Skin epidermis (tissue), 12 donors: ENCODE measurements around the gene CDC73.
"Not testable (repeated sequence)": the region's sequence is repeated elsewhere in the genome, so short reads cannot be mapped to it uniquely, and the experiment has no call there.

ENCODE experiments used
- H3K27ac ChIP-seq, 21 experiments: fragments of 200-600 bp; sonication (generic) in 11 of 21; one replicate each; pipeline ENCODE4 v1.5.0; 2020; ENCODE audit warnings: mild to moderate bottlenecking in 3 of 21, inconsistent platforms in 2 of 21, moderate library complexity in 2 of 21
- H3K4me3 ChIP-seq, 7 experiments: fragments of 200-600 bp; sonication (generic) in 2 of 7; one replicate each; pipeline ENCODE4 v1.5.0; 2020; ENCODE audit warnings: inconsistent platforms in 2 of 7, mild to moderate bottlenecking in 2 of 7, moderate library complexity in 1 of 7

CDC73 gene

DNA sequence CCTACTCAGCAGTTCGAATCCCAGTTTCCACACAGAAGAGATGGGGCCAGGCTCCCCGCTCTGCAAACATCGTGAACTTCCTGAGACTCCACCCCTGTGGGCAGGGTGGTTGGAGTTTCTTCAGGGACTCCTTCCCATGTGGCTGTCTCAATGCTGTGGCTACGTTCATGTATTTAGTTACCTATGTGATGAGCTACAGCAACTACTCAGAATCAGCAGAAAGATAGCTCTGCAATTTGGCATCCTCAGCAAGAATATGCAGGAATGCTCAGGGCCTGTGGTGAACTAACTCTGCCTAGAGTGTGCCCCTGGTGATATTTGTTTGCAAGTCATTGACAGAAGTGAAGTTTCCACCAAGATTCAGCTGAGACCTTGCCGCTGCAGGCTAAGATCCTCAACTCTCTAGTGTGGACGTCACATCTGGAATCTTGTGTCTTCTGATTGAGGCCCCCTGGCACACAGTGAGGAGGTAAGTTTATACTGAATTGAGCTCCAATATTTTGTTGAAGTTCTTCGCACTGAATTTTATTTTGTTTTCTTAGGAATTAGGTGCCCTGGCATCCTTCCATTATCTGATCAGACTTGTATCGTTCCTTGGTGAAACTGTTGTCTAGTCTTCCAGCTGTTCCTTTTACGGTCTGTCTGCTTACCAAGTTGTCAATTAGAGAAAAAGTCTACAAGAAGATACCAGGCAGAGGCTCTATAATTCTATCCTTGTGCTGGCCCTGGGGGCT, 8.4 kb upstream of the CDC73 start:
- Histone ChIP-seq H3K27ac (no peak overlapping the region), H3K4me3 (no peak overlapping the region)

DNA sequence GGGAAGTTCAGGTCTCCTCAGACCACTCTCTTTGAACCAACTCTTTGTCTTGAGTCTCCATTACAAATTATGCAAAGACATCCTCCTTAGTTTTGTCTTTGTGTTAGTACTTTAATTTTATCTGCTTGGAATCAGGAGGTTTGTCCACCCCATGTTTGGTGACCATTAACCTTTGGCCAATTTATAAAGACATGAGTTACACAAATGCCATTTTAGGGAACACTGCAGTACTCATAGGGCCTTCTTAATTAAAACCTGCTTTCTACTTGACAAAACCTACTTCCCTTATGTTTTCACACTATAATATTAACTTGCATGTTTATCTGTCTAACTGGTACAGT, 7.9 kb upstream of the CDC73 start:
- Histone ChIP-seq H3K4me3 (no peak overlapping the region), H3K27ac (no peak overlapping the region)

GRCh38 chr1:193114485-193115095, 7.2 kb upstream of the CDC73 start:
- Histone ChIP-seq H3K27ac (no peak overlapping the region), H3K4me3 (no peak overlapping the region)

GRCh38 chr1:193115629-193116227, 6.1 kb upstream of the CDC73 start:
- H3K27ac ChIP-seq: no peak overlapping the region
- H3K4me3 ChIP-seq: no peak overlapping the region

DNA sequence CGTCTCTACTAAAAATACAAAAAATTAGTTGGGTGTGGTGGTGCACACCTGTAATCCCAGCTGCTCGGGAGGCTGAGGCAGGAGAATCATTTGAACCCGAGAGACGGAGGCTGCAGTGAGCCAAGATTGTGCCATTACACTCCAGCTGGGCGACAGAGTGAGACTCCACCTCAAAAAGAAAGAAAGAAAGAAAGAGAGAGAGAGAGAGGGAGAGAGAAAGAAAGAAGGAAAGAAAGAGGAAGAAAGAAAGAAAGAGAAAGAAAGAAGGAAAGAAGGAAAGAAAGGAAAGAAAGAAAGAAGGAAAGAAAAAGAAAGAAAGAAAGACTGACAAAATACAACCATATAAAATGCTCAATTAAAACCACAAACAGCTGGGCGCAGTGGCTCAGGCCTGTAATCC, 4.7 kb upstream of the CDC73 start:
- not testable (repeated sequence) for H3K27ac ChIP-seq, H3K4me3 ChIP-seq

DNA sequence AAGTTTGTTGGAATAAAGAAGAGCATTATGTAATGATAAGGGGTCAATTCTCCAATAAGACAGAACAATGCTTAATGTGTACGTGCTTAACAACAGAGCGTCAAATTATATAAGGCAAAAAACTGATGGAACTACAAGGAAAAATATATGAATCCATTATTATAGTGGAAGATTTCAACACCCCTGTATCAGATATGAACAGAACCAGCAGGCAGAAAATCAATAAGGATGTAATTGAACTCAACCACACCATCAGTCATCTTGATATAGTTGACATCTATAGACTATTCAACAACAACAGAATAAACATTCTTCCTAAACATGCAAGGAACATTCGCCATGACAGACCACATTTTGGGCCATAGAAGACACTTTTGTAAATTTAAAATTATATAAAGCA, 3.6 kb upstream of the CDC73 start:
- Histone ChIP-seq H3K27ac (no peak overlapping the region), H3K4me3 (no peak overlapping the region)

DNA sequence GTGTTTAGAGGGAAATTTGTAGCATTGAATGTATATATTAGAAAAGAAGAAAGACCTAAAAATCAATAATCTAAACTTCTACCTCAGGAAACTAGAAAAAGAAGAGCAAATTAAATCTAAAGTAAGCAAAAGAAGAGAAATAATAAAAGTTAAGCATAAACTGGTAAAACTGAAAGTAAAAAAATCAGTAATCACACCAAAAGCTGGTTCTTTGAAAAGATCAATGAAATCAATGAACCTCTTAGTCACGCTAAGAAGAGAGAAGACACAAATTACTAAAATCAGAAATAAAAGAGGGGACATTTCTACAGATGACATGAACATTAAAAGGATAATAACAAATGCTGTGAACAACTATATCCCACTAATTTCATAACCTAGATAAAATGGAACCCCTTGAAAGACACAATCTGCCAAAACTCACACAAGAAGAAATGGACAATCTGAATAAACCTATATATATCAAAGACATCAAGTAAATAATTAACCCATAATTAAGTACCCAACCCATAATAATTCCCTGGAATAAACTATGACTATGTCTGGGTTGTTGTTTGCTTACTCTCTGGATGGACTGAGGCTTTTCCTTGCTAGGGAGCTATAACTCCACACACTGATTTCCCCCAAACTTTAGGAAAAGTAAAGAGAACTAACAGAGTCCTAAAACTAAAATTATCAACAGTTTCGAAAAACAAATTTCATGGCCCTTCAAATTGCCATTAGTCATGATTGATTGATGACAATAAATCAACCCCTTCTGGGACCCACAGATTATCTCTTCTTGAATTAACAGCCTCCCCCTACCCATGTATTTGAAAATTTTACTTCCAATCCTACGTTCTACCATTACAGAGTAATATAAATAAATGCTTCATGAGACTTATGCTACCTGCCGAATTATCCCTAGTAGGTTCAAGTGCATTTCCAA, 2.8 kb upstream of the CDC73 start:
- no peak overlapping the region for H3K4me3 ChIP-seq
- no peak overlapping the region for H3K27ac ChIP-seq

GRCh38 chr1:193120604-193121166, 1.1 kb upstream of the CDC73 start:
- Histone ChIP-seq H3K27ac (peak overlapping the region in 2 of 21 experiments; percentile 95), H3K4me3 (peak overlapping the region in 4 of 7 experiments; percentile 72 to 76 (median 74))

DNA sequence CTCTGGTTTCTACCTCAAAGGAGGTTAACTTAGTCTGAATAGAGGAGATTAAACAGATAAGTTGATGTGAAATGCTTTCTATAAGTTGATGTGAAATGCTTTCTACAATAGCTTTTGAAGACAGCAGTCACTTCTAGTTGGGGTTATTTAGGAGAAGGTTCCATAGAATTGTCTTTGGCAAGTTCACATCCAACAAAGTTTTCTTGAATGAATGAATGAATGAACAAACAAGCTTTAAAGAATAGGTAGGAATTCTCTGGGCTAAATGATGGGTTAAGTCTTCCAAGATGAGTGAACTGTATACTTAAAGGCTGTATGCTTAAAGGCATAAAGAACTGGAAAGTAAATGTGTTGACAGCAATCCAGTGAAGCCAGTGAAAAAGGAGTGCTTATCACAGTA, 1.9 kb downstream of the CDC73 start:
- Histone ChIP-seq H3K27ac (no peak overlapping the region), H3K4me3 (peak overlapping the region in 2 of 7 experiments; percentile 72 to 76)

DNA sequence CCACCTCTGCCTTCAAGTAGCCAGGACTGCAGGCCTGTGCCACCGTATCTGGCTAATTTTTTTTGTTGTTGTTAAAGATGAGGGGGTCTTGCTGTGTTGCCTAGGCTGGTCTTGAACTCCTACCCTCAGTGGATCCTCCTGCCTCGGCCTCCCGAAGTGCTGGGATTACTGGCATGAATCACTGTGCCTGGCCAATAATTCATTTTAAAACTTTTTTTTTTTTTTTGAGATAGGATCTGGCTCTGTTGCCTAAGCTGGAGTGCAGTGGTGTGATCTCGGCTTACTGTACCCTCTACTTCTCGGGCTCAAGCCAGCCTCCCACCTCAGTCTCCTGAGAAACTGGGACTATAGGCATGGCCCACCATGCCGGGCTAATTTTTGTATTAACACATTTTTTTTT, 3.5 kb downstream of the CDC73 start:
- Histone ChIP-seq H3K4me3 (no peak overlapping the region), H3K27ac (no peak overlapping the region)

- H3K4me3 ChIP-seq: no peak overlapping the region
- no peak overlapping the region for H3K27ac ChIP-seq
These were observed 9.5 kb downstream of the CDC73 start for GRCh38 chr1:193131266-193131860.

- no peak overlapping the region for H3K27ac ChIP-seq
- H3K4me3 ChIP-seq: no peak overlapping the region
These were observed 18.4 kb downstream of the CDC73 start for GRCh38 chr1:193140254-193140653.

- Histone ChIP-seq H3K27ac (no peak overlapping the region), H3K4me3 (no peak overlapping the region)
These were observed 20.0 kb downstream of the CDC73 start for GRCh38 chr1:193141804-193142203.

DNA sequence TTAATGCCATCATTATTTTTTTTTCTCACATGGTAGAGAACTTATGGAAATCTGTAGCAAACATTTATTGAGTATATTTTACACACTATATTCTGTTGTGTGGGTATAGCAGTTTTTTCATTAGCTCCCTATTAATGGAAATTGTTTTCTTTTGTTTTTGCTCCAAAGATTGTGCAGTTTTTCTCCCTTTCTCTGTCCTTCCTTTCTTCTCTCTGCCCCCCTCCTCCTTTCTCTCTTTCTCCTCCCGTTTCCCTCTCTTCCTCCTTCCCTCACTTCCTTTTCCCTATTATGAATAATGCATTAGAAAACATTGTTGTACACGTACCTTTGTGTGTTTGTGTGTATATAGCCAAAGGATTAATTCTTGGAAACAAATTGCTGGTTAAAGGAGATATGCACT, 20.6 kb downstream of the CDC73 start:
- H3K4me3 ChIP-seq: no peak overlapping the region

GRCh38 chr1:193143285-193143684, 21.5 kb downstream of the CDC73 start:
- Histone ChIP-seq H3K27ac (no peak overlapping the region), H3K4me3 (no peak overlapping the region)

More for the DNA sequence above, 20.6 kb downstream of the CDC73 start:
- H3K27ac ChIP-seq: no peak overlapping the region

GRCh38 chr1:193144361-193144938, 22.6 kb downstream of the CDC73 start:
- Histone ChIP-seq H3K4me3 (no peak overlapping the region), H3K27ac (no peak overlapping the region)

DNA sequence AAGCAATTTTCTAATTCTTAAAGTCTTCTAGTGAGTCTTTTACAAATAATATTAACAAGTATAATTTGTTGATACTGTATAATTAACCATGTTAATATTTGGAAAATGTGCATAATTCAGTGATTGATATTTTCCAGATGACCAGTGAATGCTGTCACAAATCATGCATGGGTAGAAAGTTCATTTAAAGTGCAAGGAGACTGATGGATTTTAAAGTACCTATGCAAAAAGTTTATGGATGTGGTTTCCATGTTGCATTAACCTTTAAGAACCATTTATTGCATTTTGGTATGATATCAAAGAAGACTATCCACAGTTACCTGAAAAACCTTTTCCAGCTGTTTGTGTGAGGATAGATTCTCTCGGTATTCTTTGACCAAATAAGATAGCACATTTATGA, 23.2 kb downstream of the CDC73 start:
- Histone ChIP-seq H3K4me3 (no peak overlapping the region), H3K27ac (no peak overlapping the region)

GRCh38 chr1:193156117-193156821, 34.4 kb downstream of the CDC73 start:
- Histone ChIP-seq H3K27ac (no peak overlapping the region), H3K4me3 (no peak overlapping the region)

DNA sequence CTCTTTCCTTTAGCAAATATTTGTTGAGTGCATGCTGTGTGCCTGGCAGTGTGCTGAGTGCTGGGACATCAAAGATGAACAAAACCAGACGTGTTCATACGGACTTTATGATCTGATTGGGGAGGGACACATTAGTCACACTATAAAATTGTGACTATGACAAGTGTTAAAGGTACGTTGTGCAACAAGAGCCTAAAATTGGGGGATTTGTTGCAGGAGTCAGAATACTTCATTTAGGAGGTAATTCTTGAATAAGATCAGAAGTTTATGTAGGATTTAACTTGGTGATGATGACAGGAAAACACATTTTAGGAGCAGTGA, 35.0 kb downstream of the CDC73 start:
- H3K27ac ChIP-seq: no peak overlapping the region
- no peak overlapping the region for H3K4me3 ChIP-seq
